Measurements from ENCODE around the gene DR1.
"Not testable (repeated sequence)": the region's sequence is repeated elsewhere in the genome, so short reads cannot be mapped to it uniquely, and the experiment has no call there.

DR1 gene

DNA sequence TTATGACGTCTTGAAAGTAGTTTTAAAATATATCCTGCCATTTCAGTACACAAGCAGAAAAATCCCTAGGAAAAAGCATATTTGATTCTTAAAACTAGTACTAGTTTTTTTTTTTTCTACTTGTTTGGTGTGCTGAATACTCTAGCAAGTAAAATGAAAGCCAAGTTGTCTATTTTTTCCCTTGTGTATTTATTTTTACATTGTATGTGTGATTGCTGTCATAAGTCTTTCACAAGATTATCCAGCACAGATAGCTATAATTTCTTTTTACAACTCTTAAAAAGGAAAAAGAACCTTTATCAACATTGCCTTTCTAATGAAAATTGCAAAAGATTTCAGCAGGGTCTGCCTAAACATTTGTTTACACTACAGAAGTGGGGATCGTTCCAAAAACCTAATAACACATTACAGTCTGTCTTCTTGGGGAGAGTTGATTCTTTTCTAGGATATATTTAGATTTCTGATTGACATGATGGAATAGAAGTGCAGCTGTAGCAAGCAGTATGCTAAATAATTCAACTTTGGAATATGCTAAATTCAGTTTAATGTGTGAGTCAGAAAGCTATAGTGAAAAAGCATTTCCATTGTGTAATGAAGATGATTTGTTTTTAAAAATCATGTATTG, 2.5 kb downstream of the DR1 start:
- Histone ChIP-seq H3K27ac (no peak overlapping the region), H3K27me3 (ENCODE audit: insufficient read depth, low read depth, severe bottlenecking) (no peaks in the 10 kb centered on the region), H3K36me3 (peaks cover 31% of the 10 kb centered on the region), H3K4me3 (ENCODE audit: low read depth, low read length) (peak overlapping the region; percentile 76), H3K9me3 (ENCODE audit: severe bottlenecking) (no peaks in the 10 kb centered on the region)
- DNase-seq = no peak
- TF ChIP-seq, protein P1, sequence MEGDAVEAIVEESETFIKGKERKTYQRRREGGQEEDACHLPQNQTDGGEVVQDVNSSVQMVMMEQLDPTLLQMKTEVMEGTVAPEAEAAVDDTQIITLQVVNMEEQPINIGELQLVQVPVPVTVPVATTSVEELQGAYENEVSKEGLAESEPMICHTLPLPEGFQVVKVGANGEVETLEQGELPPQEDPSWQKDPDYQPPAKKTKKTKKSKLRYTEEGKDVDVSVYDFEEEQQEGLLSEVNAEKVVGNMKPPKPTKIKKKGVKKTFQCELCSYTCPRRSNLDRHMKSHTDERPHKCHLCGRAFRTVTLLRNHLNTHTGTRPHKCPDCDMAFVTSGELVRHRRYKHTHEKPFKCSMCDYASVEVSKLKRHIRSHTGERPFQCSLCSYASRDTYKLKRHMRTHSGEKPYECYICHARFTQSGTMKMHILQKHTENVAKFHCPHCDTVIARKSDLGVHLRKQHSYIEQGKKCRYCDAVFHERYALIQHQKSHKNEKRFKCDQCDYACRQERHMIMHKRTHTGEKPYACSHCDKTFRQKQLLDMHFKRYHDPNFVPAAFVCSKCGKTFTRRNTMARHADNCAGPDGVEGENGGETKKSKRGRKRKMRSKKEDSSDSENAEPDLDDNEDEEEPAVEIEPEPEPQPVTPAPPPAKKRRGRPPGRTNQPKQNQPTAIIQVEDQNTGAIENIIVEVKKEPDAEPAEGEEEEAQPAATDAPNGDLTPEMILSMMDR (IDR thresholded peaks at IDR 0.05; ENCODE audit: low read depth, low read length) = no peak

DNA sequence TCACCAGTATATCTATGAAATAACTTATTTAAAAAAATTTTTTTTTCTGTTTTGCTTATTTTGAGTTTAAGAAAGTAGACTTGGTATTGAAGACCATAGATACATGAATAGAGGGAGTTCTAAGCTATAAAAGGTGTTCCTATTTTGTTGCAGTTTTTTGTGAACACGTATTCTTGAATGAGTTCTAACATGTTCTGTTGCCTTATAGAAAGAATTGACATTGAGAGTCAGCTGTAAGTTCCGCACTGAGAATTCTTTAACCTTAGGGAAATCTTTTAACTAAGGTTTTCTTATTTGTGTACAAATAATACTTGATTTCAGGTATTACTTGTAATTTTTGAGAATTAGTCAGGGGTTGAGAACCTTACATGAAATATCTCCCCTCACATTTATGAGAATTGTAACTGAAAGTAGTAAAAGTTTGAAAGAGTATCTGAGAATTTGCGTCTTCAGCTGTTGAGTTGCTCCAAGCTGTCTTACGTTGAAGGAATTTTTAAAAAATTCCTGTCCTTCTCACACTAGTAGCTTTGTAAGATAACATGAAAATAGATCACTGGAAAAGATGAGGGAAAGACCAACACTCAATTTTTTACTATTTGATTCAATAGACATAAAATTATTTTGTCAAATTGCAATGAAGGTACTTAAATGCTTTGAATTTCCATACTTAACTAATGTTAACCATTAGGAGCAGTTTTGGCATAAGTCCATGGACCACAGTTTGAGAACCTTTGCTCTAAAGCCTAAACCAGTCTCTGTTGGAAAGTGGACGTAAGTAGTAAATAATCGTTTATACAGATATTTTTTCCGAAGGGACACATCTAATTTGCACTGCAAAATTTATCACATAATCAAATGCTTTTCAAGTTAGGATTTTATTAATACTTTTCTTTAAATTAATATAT, 3.8 kb downstream of the DR1 start:
- TF ChIP-seq, protein P1 (IDR thresholded peaks at IDR 0.05; ENCODE audit: low read depth, low read length) = no peak
- Histone ChIP-seq H3K9me3 (ENCODE audit: severe bottlenecking) (no peaks in the 10 kb centered on the region), H3K27ac (no peak overlapping the region), H3K27me3 (ENCODE audit: insufficient read depth, low read depth, severe bottlenecking) (no peaks in the 10 kb centered on the region), H3K36me3 (peaks cover 44% of the 10 kb centered on the region), H3K4me3 (ENCODE audit: low read depth, low read length) (no peak overlapping the region)
- DNase-seq = no peak

DNA sequence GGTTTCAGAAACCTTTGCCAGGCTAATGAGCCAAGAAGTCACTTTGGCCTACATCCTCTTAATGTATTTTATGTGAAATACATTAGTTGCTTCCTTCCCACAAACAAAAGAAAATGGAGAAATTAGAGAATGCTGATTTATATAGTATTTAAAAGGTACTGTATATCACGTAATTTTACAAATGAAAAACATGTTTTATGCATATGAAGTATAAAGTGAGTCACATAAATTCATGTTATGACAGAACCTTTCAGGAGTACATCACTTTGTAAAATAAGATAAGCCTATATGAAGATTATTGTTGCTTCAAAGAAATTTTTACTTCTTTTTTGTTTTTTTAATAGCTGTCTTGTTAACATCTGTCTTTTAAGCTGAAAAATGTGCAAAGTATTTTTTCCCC, 4.6 kb downstream of the DR1 start:
- Histone ChIP-seq H3K36me3 (peaks cover 52% of the 10 kb centered on the region), H3K27me3 (ENCODE audit: insufficient read depth, low read depth, severe bottlenecking) (no peaks in the 10 kb centered on the region), H3K27ac (no peak overlapping the region), H3K9me3 (ENCODE audit: severe bottlenecking) (no peaks in the 10 kb centered on the region), H3K4me3 (ENCODE audit: low read depth, low read length) (no peak overlapping the region)
- DNase-seq = no peak
- TF ChIP-seq, protein P1 (IDR thresholded peaks at IDR 0.05; ENCODE audit: low read depth, low read length) = no peak

DNA sequence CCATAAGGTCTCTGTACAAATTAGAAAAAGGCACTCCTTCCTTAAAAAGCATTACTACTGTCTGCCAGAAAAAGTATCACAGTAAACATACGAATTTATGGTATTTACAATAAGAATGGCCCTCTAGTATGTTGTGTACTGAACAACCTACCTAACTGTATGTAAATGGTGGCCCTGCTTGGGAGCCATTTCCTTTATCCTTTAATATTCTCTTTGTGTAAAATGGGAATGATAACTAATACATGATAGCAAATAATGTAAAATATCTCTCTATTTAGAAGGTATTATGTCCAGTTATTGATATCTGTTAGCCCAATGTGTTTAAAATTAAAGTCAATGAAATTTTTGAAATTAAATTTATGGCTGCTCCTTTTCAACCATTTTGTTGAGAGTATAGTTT, 5.2 kb downstream of the DR1 start:
- Histone ChIP-seq H3K4me3 (ENCODE audit: low read depth, low read length) (no peak overlapping the region), H3K27me3 (ENCODE audit: insufficient read depth, low read depth, severe bottlenecking) (no peaks in the 10 kb centered on the region), H3K9me3 (ENCODE audit: severe bottlenecking) (no peaks in the 10 kb centered on the region), H3K36me3 (peaks cover 56% of the 10 kb centered on the region), H3K27ac (no peak overlapping the region)
- DNase-seq = no peak
- TF ChIP-seq, protein P1 (IDR thresholded peaks at IDR 0.05; ENCODE audit: low read depth, low read length) = no peak

DNA sequence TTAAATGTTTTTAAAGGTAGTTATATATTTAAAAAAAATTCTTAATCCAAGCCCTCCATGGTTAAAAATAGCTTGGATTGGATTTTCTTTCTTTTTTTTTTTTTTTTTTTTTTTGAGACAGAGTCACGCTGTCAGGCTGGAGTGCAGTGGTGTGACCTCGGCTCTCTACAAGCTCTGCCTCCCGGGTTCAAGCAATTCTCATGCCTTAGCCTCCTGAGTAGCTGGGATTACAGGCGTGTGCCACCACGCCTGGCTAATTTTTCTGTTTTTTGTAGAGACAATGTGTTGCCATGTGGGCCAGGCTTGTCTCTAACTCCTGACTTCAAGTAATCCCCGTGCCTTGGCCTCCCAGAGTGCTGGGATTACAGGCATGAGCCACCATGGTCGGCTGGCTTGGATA, 5.6 kb downstream of the DR1 start:
- DNase-seq = peak; percentile 35
- not testable (repeated sequence) for H3K27ac ChIP-seq; H3K9me3 ChIP-seq (ENCODE audit: severe bottlenecking); H3K27me3 ChIP-seq (ENCODE audit: insufficient read depth, low read depth, severe bottlenecking); H3K4me3 ChIP-seq (ENCODE audit: low read depth, low read length)
- peaks cover 56% of the 10 kb centered on the region for H3K36me3 ChIP-seq

DNA sequence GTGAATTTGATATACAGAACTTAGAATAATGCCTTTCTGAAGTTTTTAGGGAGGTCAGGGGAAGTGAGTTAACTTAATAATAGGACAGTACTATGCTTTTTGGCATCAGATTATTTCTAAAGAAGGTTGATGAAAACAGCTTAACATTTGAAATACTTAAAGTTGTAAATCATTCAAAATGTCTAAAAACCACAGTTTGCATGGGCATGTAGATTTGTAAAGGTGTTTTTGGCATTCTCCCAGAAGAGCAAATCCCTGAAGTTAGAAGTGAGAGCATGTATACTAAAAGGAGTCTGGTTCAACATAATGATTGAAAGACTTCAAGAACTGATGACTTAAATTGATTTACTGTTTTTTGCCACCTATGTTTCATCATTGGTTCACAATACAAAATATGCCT, 6.7 kb downstream of the DR1 start:
- H3K27me3 ChIP-seq (ENCODE audit: insufficient read depth, low read depth, severe bottlenecking) = no peaks in the 10 kb centered on the region
- no peaks in the 10 kb centered on the region for H3K9me3 ChIP-seq (ENCODE audit: severe bottlenecking)
- TF ChIP-seq, protein P1 (IDR thresholded peaks at IDR 0.05; ENCODE audit: low read depth, low read length) = no peak
- no peak for DNase-seq
- no peak overlapping the region for H3K4me3 ChIP-seq (ENCODE audit: low read depth, low read length)
- H3K36me3 ChIP-seq = peaks cover 64% of the 10 kb centered on the region
- no peak overlapping the region for H3K27ac ChIP-seq

All from WERI-Rb-1 (cell line).